Activated CD8-positive, alpha-beta memory T cell treated with anti-CD3 and anti-CD28 coated beads for 4 hours (primary cell): ENCODE data around the gene SUPT16H.

Experiments used
- DNase-seq, 2 donors: peaks; one replicate each; pipeline ENCODE4 v3.0.0-alpha.2; 2020; ENCODE audit warnings: low read depth in 2 of 2

SUPT16H gene

DNA sequence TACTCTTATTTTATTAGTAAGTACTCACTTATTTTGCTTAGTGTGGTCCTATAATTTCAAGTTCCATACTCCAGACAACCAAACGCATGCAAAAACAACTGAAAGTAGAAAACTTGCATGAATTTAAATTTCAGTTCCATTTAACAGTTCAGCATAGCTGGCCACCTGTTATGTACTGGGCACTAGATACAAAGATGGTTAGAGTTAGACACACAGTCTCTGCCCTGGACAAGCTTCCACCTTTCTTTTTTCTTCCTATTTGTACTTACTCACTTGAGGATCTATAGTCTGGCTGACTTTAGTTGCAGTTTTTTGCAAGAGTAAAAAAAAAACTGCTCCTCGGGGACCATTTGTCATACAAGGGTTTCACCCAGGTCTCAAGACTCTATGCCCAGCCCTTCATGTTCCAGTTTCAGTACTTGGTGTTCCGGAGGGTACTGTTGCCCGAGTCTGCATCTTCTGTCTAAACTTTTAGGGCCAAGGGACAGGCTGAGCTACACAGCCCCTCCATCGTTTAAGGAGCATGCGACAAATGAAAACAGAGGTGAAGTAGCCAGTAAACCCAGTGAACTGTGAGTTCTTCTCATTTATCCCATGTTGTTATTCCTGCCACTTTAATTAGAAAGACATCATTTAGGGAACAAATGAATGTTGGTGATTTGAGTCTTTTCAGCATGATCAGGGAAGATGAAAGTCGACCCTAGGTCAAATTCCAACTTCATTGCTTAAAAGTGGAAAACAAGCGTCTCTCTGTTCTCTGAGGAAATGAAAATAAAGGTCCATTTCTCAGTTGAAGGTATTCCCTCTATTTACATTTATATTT lies 81.6 kb downstream of the SUPT16H start:
- no peak for DNase-seq
